HEK293 (cell line): ENCODE data around the gene HOXA3.

ENCODE experiments used
- HIC1 ChIP-seq: fragments of 450-650 bp; formaldehyde crosslinking; IDR thresholded peaks from 2 replicates; pipeline ENCODE4 v1.5.1; 2016; ENCODE audit warnings: missing biosample characterization, missing genetic modification characterization
- OSR2 ChIP-seq: fragments of 450-650 bp; formaldehyde crosslinking; IDR thresholded peaks from 2 replicates; pipeline ENCODE4 v1.5.1; 2016; ENCODE audit warnings: missing biosample characterization, missing genetic modification characterization
- SCRT1 ChIP-seq: fragments of 450-650 bp; formaldehyde crosslinking; IDR thresholded peaks from 2 replicates; pipeline ENCODE4 v1.5.1; 2016; ENCODE audit warnings: missing biosample characterization, missing genetic modification characterization, borderline replicate concordance
- SP7 ChIP-seq: fragments of 450-650 bp; formaldehyde crosslinking; IDR thresholded peaks from 2 replicates; pipeline ENCODE4 v1.5.1; 2016; ENCODE audit warnings: missing biosample characterization, missing genetic modification characterization
- WT1 ChIP-seq: fragments of 450-650 bp; formaldehyde crosslinking; IDR thresholded peaks from 2 replicates; pipeline ENCODE4 v1.5.1; 2016; ENCODE audit warnings: missing biosample characterization, missing genetic modification characterization
- ZBTB20 ChIP-seq: fragments of 450-650 bp; formaldehyde crosslinking; IDR thresholded peaks from 2 replicates; pipeline ENCODE4 v1.5.1; 2016; ENCODE audit warnings: missing biosample characterization, missing genetic modification characterization
- ZBTB8A ChIP-seq: fragments of 450-650 bp; formaldehyde crosslinking; IDR thresholded peaks from 2 replicates; pipeline ENCODE4 v1.5.1; 2016; ENCODE audit warnings: missing biosample characterization, missing genetic modification characterization
- ZEB2 ChIP-seq: fragments of 450-650 bp; formaldehyde crosslinking; IDR thresholded peaks from 2 replicates; pipeline ENCODE4 v1.5.1; 2016; ENCODE audit warnings: missing biosample characterization, missing genetic modification characterization
- ZFP37 ChIP-seq: fragments of 450-650 bp; formaldehyde crosslinking; IDR thresholded peaks from 2 replicates; pipeline ENCODE4 v1.5.1; 2016; ENCODE audit warnings: missing biosample characterization, missing genetic modification characterization
- ZNF157 ChIP-seq: fragments of 450-650 bp; formaldehyde crosslinking; IDR thresholded peaks from 2 replicates; pipeline ENCODE4 v1.5.1; 2016; ENCODE audit warnings: missing biosample characterization, missing genetic modification characterization
- ZNF169 ChIP-seq: fragments of 450-650 bp; formaldehyde crosslinking; IDR thresholded peaks from 2 replicates; pipeline ENCODE4 v1.5.1; 2016; ENCODE audit warnings: missing biosample characterization, missing genetic modification characterization
- ZNF184 ChIP-seq: fragments of 450-650 bp; IDR thresholded peaks from 2 replicates; pipeline ENCODE4 v1.5.1; 2018; ENCODE audit warnings: missing biosample characterization, mild to moderate bottlenecking, missing genetic modification characterization
- ZNF2 ChIP-seq: fragments of 450-650 bp; formaldehyde crosslinking; IDR thresholded peaks from 2 replicates; pipeline ENCODE4 v1.5.1; 2016; ENCODE audit warnings: missing biosample characterization, missing genetic modification characterization
- ZNF221 ChIP-seq: fragments of 450-650 bp; formaldehyde crosslinking; IDR thresholded peaks from 2 replicates; pipeline ENCODE4 v1.5.1; 2017; ENCODE audit warnings: missing biosample characterization, missing genetic modification characterization, borderline replicate concordance
- ZNF292 ChIP-seq: fragments of 450-650 bp; formaldehyde crosslinking; IDR thresholded peaks from 2 replicates; pipeline ENCODE4 v1.5.1; 2016; ENCODE audit warnings: low read depth, missing biosample characterization, missing genetic modification characterization, borderline replicate concordance
- ZNF324 ChIP-seq: fragments of 450-650 bp; formaldehyde crosslinking; IDR thresholded peaks from 2 replicates; pipeline ENCODE4 v1.5.1; 2016; ENCODE audit warnings: missing biosample characterization, missing genetic modification characterization
- ZNF362 ChIP-seq: fragments of 450-650 bp; formaldehyde crosslinking; IDR thresholded peaks from 2 replicates; pipeline ENCODE4 v1.5.1; 2016; ENCODE audit warnings: missing biosample characterization, missing genetic modification characterization
- ZNF449 ChIP-seq: fragments of 450-650 bp; formaldehyde crosslinking; IDR thresholded peaks from 2 replicates; pipeline ENCODE4 v1.5.1; 2017; ENCODE audit warnings: missing biosample characterization, mild to moderate bottlenecking, missing genetic modification characterization, moderate library complexity
- ZNF473 ChIP-seq: fragments of 450-650 bp; formaldehyde crosslinking; IDR thresholded peaks from 2 replicates; pipeline ENCODE4 v1.5.1; 2017; ENCODE audit warnings: missing biosample characterization, missing genetic modification characterization
- ZNF521 ChIP-seq: fragments of 450-650 bp; formaldehyde crosslinking; IDR thresholded peaks from 2 replicates; pipeline ENCODE4 v1.5.1; 2017; ENCODE audit warnings: missing biosample characterization, mild to moderate bottlenecking, missing genetic modification characterization
- ZNF560 ChIP-seq: fragments of 450-650 bp; formaldehyde crosslinking; IDR thresholded peaks from 2 replicates; pipeline ENCODE4 v1.5.1; 2017; ENCODE audit warnings: missing biosample characterization, missing genetic modification characterization, borderline replicate concordance
- ZNF670 ChIP-seq: fragments of 450-650 bp; formaldehyde crosslinking; IDR thresholded peaks from 2 replicates; pipeline ENCODE4 v1.5.1; 2016; ENCODE audit warnings: missing biosample characterization, missing genetic modification characterization, low read depth
- ZNF792 ChIP-seq: fragments of 450-650 bp; formaldehyde crosslinking; IDR thresholded peaks from 2 replicates; pipeline ENCODE4 v1.5.1; 2016; ENCODE audit warnings: missing biosample characterization, missing genetic modification characterization
- TF ChIP-seq, protein P1 (sequence below): fragments of 450-650 bp; formaldehyde crosslinking; IDR thresholded peaks from 2 replicates; pipeline ENCODE4 v1.5.1; 2017; ENCODE audit warnings: missing biosample characterization, missing genetic modification characterization
- TF ChIP-seq, protein P2 (sequence below): fragments of 450-650 bp; formaldehyde crosslinking; IDR thresholded peaks from 2 replicates; pipeline ENCODE4 v1.5.1; 2016; ENCODE audit warnings: missing biosample characterization, missing genetic modification characterization
- TF ChIP-seq, protein P3 (sequence below): fragments of 450-650 bp; formaldehyde crosslinking; IDR thresholded peaks from 2 replicates; pipeline ENCODE4 v1.5.1; 2016; ENCODE audit warnings: missing biosample characterization, missing genetic modification characterization
- TF ChIP-seq, protein P4 (sequence below): fragments of 450-650 bp; formaldehyde crosslinking; optimal IDR thresholded peaks from 2 replicates; pipeline ENCODE3; 2016; ENCODE audit warnings: missing biosample characterization, mild to moderate bottlenecking, missing genetic modification characterization

Gene HOXA3

GRCh38 chr7:27155816-27156507 lies 3.6 kb upstream of the HOXA3 start (continued):
- TF ChIP-seq ZNF449 (tag by site-specific recombination), result no peak
- no peak for TF ChIP-seq ZNF473 (tag by site-specific recombination)
- no peak for TF ChIP-seq ZNF560 (tag by site-specific recombination)
- no peak for TF ChIP-seq ZNF670
- TF ChIP-seq HIC1, result 0 out of 2 replicates have a peak, but pooled peaks have one; percentile 41
- TF ChIP-seq, protein P1, sequence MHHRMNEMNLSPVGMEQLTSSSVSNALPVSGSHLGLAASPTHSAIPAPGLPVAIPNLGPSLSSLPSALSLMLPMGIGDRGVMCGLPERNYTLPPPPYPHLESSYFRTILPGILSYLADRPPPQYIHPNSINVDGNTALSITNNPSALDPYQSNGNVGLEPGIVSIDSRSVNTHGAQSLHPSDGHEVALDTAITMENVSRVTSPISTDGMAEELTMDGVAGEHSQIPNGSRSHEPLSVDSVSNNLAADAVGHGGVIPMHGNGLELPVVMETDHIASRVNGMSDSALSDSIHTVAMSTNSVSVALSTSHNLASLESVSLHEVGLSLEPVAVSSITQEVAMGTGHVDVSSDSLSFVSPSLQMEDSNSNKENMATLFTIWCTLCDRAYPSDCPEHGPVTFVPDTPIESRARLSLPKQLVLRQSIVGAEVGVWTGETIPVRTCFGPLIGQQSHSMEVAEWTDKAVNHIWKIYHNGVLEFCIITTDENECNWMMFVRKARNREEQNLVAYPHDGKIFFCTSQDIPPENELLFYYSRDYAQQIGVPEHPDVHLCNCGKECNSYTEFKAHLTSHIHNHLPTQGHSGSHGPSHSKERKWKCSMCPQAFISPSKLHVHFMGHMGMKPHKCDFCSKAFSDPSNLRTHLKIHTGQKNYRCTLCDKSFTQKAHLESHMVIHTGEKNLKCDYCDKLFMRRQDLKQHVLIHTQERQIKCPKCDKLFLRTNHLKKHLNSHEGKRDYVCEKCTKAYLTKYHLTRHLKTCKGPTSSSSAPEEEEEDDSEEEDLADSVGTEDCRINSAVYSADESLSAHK (tag by site-specific recombination), result peak; percentile 53; the same call in 1 of the 2 replicates
- no peak for TF ChIP-seq ZNF792 (tag by site-specific recombination)
- TF ChIP-seq ZNF221 (tag by site-specific recombination), result no peak
- TF ChIP-seq ZNF157, result no peak
- TF ChIP-seq OSR2 (tag by site-specific recombination), result peak; percentile 76
- TF ChIP-seq, protein P2, sequence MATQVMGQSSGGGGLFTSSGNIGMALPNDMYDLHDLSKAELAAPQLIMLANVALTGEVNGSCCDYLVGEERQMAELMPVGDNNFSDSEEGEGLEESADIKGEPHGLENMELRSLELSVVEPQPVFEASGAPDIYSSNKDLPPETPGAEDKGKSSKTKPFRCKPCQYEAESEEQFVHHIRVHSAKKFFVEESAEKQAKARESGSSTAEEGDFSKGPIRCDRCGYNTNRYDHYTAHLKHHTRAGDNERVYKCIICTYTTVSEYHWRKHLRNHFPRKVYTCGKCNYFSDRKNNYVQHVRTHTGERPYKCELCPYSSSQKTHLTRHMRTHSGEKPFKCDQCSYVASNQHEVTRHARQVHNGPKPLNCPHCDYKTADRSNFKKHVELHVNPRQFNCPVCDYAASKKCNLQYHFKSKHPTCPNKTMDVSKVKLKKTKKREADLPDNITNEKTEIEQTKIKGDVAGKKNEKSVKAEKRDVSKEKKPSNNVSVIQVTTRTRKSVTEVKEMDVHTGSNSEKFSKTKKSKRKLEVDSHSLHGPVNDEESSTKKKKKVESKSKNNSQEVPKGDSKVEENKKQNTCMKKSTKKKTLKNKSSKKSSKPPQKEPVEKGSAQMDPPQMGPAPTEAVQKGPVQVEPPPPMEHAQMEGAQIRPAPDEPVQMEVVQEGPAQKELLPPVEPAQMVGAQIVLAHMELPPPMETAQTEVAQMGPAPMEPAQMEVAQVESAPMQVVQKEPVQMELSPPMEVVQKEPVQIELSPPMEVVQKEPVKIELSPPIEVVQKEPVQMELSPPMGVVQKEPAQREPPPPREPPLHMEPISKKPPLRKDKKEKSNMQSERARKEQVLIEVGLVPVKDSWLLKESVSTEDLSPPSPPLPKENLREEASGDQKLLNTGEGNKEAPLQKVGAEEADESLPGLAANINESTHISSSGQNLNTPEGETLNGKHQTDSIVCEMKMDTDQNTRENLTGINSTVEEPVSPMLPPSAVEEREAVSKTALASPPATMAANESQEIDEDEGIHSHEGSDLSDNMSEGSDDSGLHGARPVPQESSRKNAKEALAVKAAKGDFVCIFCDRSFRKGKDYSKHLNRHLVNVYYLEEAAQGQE (tag by site-specific recombination), result no peak
- TF ChIP-seq ZNF184 (tag by site-specific recombination), result no peak
- no peak for TF ChIP-seq ZNF292 (tag by site-specific recombination)
- TF ChIP-seq, protein P3, sequence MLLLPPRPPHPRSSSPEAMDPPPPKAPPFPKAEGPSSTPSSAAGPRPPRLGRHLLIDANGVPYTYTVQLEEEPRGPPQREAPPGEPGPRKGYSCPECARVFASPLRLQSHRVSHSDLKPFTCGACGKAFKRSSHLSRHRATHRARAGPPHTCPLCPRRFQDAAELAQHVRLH (tag by site-specific recombination), result peak; percentile 51; the same call in 1 of the 2 replicates
- no peak for TF ChIP-seq ZNF324 (tag by site-specific recombination)
- TF ChIP-seq WT1 (tag by site-specific recombination), result peak; percentile 51; the same call in 1 of the 2 replicates
- TF ChIP-seq ZNF362 (tag by site-specific recombination), result no peak
- TF ChIP-seq, protein P4, sequence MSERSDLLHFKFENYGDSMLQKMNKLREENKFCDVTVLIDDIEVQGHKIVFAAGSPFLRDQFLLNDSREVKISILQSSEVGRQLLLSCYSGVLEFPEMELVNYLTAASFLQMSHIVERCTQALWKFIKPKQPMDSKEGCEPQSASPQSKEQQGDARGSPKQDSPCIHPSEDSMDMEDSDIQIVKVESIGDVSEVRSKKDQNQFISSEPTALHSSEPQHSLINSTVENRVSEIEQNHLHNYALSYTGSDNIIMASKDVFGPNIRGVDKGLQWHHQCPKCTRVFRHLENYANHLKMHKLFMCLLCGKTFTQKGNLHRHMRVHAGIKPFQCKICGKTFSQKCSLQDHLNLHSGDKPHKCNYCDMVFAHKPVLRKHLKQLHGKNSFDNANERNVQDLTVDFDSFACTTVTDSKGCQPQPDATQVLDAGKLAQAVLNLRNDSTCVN, result peak; percentile 90
- TF ChIP-seq ZNF521, result no peak
- peak; percentile 89 for TF ChIP-seq ZBTB8A (tag by site-specific recombination)
- TF ChIP-seq ZNF2 (tag by site-specific recombination), result peak; percentile 13; the same call in 1 of the 2 replicates
- TF ChIP-seq SP7, result peak; percentile 23; the same call in 1 of the 2 replicates
- no peak for TF ChIP-seq ZEB2
- TF ChIP-seq ZNF169 (tag by site-specific recombination), result no peak
- peak; percentile 51 for TF ChIP-seq ZFP37 (tag by site-specific recombination)
- peak; percentile 74 for TF ChIP-seq ZBTB20 (tag by site-specific recombination)
- TF ChIP-seq SCRT1 (tag by site-specific recombination), result no peak
